Activated gamma-delta T cell treated with anti-CD3 and anti-CD28 coated beads, Interleukin-2, amount 50 U/mL, for 16 hours (primary cell): ENCODE measurements around the gene PPP1R16B.
A peak's percentile ranks its signal among the peaks of the same experiment; 100 is the strongest.

ENCODE experiments used
- DNase-seq: peaks from one replicate; pipeline ENCODE4 v3.0.0-alpha.2; 2020; ENCODE audit warnings: low read depth

The PPP1R16B gene

DNA sequence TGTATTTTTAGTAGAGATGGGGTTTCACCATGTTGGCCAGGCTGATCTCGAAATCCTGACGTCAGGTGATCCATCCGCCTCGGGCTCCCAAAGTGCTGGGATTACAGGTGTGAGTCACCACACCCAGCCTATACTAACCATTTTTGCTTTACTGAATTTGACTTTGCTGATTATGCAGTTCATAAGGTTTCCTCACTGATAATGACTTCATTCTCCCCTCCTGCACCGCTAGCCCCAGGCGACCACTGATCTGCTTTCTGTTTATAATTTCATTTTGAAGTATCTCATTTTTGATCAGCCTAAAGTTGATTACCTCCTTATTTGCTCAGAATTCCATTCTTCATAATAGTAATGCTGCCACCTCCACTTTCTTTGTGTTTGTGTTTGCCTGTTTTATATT is 72.0 kb downstream of the PPP1R16B start:
- DNase-seq, result no peak

GRCh38 chr20:38878866-38879265 is 73.4 kb downstream of the PPP1R16B start:
- DNase-seq, result no peak

GRCh38 chr20:38880952-38881735 is 75.6 kb downstream of the PPP1R16B start:
- no peak for DNase-seq

DNA sequence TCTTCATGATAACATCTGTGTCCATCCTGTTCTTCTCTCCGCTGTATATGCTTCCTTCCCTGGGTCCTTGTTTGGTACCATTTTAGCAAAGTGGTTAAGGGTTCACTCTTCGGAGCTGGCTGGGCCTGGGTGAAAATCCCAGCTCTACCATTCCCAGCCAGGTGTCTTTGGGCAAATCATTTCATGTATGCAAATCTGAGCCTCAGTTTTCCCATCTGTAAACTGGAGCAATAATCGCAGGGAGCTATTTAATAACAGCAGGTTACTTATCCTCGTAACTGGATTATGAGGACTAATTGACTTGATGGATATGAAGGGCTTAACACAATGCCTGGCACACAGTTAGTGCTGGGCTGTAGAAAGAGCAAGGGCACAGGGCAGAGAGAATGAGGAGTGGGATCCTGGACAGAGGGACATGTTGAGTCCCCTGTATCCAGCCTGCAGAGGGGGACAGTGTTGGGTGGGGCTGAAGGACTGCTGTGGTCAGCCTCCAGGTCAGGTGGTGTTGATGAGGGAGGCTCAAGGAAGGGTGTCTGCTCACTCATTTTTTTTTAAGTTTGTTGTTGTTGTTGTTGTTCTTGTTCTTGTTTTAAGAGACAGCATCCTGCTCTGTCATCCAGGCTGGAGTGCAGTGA is 76.4 kb downstream of the PPP1R16B start:
- DNase-seq, result no peak

- DNase-seq, result no peak
These were observed 77.1 kb downstream of the PPP1R16B start for GRCh38 chr20:38882600-38882999.

- DNase-seq, result no peak
These were observed 77.8 kb downstream of the PPP1R16B start for GRCh38 chr20:38883081-38883980.

GRCh38 chr20:38883981-38884733 is 78.7 kb downstream of the PPP1R16B start:
- DNase-seq, result no peak

DNA sequence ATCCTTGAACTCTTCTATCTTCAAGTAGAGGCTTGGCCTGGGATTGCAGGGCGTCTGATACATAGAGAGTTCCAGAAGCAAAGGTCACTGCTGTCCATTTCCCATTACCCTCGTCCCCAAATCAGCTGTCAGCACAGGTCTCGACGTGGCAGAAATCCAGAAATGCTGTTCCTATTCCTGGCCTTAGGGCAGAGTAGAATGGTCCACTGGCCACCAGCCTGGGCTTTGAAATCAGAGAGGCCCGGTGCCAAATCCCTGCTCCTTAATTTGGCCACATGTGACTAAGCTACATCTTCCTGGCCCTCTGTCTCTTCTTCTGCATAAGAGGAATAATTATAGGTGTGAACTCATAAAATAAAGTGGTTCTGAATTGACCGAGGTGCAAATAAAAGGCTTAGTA is 79.9 kb downstream of the PPP1R16B start:
- DNase-seq, result no peak

DNA sequence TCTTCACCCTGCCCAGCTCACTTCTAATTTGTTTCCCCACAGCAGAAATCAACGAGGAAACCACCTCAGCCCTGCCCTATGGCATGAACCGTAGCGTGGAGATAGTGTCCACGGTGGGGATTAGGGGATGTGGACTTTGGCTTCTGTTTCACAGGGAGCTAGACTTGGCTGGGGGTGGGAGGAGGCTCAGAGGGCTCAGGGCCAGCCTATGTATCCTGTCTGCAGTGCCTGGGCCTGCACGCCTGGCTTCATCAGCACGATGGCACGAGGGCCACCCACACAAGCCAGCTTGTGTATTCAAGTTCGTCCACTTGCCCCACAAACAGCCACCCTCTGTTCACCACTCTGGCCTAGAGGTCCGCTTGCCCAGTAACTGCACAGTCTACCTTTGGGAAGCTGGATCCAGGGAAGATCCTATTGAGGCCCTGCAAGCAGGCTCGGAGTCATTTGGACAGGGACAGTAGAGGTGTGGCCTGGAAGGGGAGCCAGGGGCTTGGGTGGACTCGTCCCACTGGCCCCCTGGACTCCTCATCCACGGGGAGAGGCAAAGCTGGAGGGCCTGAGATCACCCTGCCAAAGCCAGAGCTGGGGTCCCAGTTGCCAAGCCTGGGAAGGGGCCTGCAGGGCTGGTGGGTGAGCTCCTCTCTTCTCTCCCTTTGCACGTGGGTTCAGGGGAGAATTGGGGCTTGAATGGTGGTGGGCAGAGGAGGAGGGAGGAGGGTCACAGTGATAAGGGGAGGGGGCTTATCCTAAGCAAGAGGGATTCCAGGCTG is 82.7 kb downstream of the PPP1R16B start:
- no peak for DNase-seq

DNA sequence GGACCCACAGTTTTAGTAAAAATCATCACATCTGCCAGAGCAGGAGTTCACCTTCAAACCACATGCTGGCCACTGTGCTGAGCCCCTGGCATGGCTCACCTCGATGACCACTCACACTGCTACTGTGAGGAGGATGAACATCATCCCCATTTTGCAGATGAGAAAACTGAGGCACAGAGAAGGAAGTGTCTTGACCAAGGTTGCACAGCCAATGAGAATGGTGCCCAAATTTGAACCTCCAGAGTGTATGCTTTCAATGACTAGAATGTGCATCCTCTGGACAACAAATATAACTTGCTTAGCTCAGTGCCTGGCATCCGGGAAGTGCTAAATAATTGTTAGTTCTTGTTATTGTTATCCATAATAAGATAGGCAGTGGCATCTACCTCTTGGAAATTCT is 83.6 kb downstream of the PPP1R16B start:
- no peak for DNase-seq

- DNase-seq, result no peak
These were observed 84.4 kb downstream of the PPP1R16B start for GRCh38 chr20:38889792-38890496.

- DNase-seq, result no peak
These were observed 85.0 kb downstream of the PPP1R16B start for GRCh38 chr20:38890497-38890818.

- no peak for DNase-seq
These were observed 86.8 kb downstream of the PPP1R16B start for GRCh38 chr20:38892091-38892981.

GRCh38 chr20:38893056-38893564 is 87.6 kb downstream of the PPP1R16B start:
- DNase-seq, result no peak

DNA sequence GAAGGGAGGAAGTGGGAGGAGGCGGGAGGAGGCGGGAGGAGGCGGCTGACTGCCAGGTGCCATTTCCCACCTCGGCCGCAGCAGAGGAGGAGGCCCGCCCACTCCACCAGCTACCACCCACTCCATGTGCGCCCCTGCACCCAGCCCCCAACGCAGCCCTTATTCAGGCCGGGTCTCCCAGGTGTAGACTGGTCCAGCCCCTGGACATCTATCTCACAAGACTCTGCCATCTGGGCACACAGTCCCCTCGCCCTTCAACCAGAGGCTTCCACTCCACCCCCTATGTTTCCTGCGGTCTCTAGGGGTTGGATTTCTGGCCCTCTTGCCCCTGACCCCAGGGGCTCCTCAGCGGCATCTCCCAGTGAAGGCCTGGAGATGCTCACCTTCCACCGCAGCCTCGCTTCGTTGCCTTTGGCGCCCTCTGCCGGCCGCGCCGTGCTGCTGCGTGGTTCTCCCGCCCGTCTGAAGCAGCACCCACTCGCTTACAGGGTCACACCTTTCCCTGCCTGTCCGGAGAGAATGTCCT is 88.1 kb downstream of the PPP1R16B start:
- DNase-seq, result peak; percentile 76

- no peak for DNase-seq
These were observed 88.8 kb downstream of the PPP1R16B start for GRCh38 chr20:38894091-38894847.

DNA sequence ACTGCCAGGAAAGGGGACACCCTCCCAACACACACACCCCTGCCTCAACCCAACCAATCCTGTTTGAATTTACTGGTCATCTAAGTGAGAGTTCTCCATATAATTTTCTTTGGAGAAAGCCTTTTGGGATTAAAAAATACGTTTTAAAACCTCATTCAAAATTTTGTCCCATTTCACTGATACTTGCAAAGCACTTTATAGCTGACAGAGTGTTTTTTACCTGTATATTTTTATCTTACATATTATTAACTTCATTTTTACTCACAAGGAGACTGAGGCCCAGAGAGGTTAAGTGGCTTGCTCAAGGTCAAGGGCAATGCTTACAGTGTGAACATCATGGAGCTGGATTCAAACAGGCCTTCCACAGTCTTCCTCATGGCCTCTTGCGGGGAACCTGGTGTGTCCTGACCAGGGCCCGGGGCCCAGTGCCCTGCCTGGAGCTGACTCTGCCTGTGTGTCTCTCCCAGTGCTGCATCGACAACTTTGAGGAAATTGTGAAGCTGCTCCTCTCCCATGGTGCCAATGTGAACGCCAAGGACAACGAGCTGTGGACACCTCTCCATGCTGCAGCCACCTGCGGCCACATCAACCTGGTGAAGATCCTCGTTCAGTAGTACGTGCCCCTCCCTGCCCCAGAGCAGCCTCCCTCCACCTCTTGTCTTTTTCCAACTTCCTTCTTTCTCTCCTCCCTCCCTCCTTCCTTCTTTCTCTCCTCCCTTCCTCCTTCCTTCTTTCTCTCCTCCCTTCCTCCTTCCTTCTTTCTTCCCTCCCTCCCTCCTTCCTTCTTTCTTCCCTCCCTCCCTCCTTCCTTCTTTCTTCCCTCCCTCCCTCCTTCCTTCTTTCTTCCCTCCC is 89.8 kb downstream of the PPP1R16B start:
- no peak for DNase-seq
